IMR-90 (cell line): ENCODE results near the gene TRIM44.

Source experiments
- BHLHE40 ChIP-seq: fragments of 150-350 bp; IDR thresholded peaks from 2 replicates; pipeline ENCODE4 v1.6.1; 2016; ENCODE audit warnings: mild to moderate bottlenecking, low read depth, low read length
- CEBPB ChIP-seq: IDR thresholded peaks from 2 replicates; pipeline ENCODE4 v1.6.1; 2012; ENCODE audit warnings: low read depth, low read length, improper control_type of control experiment
- CHD1 ChIP-seq: IDR thresholded peaks from 2 replicates; pipeline ENCODE4 v1.6.1; 2012; ENCODE audit warnings: low read depth, low read length, improper control_type of control experiment
- POLR2A ChIP-seq: IDR thresholded peaks from 2 replicates; pipeline ENCODE4 v1.6.1; 2012; ENCODE audit warnings: mild to moderate bottlenecking, low read depth, low read length
- RAD21 ChIP-seq: IDR thresholded peaks from 2 replicates; pipeline ENCODE4 v1.6.1; 2012; ENCODE audit warnings: low read length, improper control_type of control experiment
- RCOR1 ChIP-seq: IDR thresholded peaks from 2 replicates; pipeline ENCODE4 v1.6.1; 2012; ENCODE audit warnings: mild to moderate bottlenecking, low read length, improper control_type of control experiment; ENCODE audit not compliant: insufficient replicate concordance
- TF ChIP-seq, protein P1 (sequence below): conservative IDR thresholded peaks from 2 replicates; pipeline ENCODE4 v1.5.1; 2012; ENCODE audit warnings: mild to moderate bottlenecking, low read depth, low read length, improper control_type of control experiment
- TF ChIP-seq, protein P2 (sequence below): fragments of 150-350 bp; IDR thresholded peaks from 2 replicates; pipeline ENCODE4 v1.6.1; 2016; ENCODE audit warnings: low read depth, mild to moderate bottlenecking, low read length, moderate library complexity, borderline replicate concordance

DNA sequence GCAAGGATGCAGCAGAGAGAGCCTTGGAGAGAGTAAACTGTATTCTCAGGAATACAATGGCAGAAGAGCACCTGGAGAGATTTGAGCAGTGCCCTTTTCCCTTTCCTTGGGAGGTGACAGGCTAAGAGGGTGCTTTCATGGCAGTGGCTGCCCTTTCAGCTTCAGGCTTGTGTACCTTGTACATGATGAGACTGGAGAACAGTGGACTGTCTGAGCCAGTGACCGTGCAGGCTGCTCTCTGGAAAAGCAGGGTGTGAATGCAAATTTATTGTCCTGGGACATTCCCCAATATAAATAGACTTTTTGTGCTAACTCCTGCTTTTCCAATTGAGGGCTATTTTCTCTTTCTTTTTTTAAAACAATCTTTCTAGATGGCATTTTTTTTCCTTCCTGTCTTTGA, 99.3 kb downstream of the TRIM44 start:
- no peak for TF ChIP-seq CEBPB
- TF ChIP-seq, protein P1, sequence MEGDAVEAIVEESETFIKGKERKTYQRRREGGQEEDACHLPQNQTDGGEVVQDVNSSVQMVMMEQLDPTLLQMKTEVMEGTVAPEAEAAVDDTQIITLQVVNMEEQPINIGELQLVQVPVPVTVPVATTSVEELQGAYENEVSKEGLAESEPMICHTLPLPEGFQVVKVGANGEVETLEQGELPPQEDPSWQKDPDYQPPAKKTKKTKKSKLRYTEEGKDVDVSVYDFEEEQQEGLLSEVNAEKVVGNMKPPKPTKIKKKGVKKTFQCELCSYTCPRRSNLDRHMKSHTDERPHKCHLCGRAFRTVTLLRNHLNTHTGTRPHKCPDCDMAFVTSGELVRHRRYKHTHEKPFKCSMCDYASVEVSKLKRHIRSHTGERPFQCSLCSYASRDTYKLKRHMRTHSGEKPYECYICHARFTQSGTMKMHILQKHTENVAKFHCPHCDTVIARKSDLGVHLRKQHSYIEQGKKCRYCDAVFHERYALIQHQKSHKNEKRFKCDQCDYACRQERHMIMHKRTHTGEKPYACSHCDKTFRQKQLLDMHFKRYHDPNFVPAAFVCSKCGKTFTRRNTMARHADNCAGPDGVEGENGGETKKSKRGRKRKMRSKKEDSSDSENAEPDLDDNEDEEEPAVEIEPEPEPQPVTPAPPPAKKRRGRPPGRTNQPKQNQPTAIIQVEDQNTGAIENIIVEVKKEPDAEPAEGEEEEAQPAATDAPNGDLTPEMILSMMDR: no peak
- no peak for TF ChIP-seq RAD21
- no peak for TF ChIP-seq RCOR1
- no peak for TF ChIP-seq POLR2A
- TF ChIP-seq, protein P2, sequence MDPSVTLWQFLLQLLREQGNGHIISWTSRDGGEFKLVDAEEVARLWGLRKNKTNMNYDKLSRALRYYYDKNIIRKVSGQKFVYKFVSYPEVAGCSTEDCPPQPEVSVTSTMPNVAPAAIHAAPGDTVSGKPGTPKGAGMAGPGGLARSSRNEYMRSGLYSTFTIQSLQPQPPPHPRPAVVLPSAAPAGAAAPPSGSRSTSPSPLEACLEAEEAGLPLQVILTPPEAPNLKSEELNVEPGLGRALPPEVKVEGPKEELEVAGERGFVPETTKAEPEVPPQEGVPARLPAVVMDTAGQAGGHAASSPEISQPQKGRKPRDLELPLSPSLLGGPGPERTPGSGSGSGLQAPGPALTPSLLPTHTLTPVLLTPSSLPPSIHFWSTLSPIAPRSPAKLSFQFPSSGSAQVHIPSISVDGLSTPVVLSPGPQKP: no peak
- no peak for TF ChIP-seq CHD1
- no peak for TF ChIP-seq BHLHE40
